AG04450 (cell line): Measurements from ENCODE around the gene INPP5D. TPM values are rescaled to one million over a fixed set of nuclear protein-coding genes. Genes with fewer than 3 reads are reported as not detected.

Experiments
- CTCF ChIA-PET: fragments of 300-600, 350-600 bp; formaldehyde crosslinking; extraction: SDS; loops from one replicate; lab custom pipeline; 2022; ENCODE audit warnings: antibody characterized with exemption, inconsistent platforms; lab: Charles Lee
- POLR2A ChIA-PET: fragments of 350-600 bp; formaldehyde crosslinking; extraction: SDS; loops from one replicate; lab custom pipeline; 2021; ENCODE audit warnings: antibody characterized with exemption, inconsistent platforms; lab: Yijun Ruan, JAX
- DNase-seq: peaks from one replicate; pipeline ENCODE4 v3.0.0-alpha.2; 2011; ENCODE audit warnings: low read depth, low spot score
- H3K27ac ChIP-seq: one replicate; pipeline ENCODE4 v1.5.1; 2012; ENCODE audit warnings: low read depth, low read length, control low read depth
- H3K27me3 ChIP-seq: one replicate; pipeline ENCODE4 v1.6.0; 2012; ENCODE audit warnings: low read length; ENCODE audit not compliant: control insufficient read depth, insufficient read depth
- H3K4me3 ChIP-seq: 2 replicates; pipeline ENCODE4 v1.5.1; 2011; ENCODE audit warnings: mild to moderate bottlenecking, low read depth, low read length, control low read depth
- H3K9me3 ChIP-seq: 2 replicates; pipeline ENCODE4 v1.5.1; 2012; ENCODE audit warnings: low read length; ENCODE audit not compliant: control insufficient read depth, insufficient read depth
- CTCF ChIP-seq: IDR thresholded peaks from 2 replicates; pipeline ENCODE4 v1.5.1; 2011; ENCODE audit warnings: low read depth, low read length, control low read depth, inconsistent platforms
- polyA plus RNA-seq: library from polyadenylated mRNA; depleted of rRNA; stranded (reverse); fragments of >200 nt; gene quantifications from 2 replicates; pipeline ENCODE4 v1.2.3, GENCODE V29; 2011

INPP5D gene
- polyA plus RNA-seq, 1 experiment = 0.43 TPM

GRCh38 chr2:233090879-233091278 is 30.7 kb downstream of the INPP5D start:
- Histone ChIP-seq H3K4me3 (no peak overlapping the region), H3K27ac (no peak overlapping the region), H3K9me3 (no peaks in the 10 kb centered on the region; the same call in 1 of the 2 replicates), H3K27me3 (peaks cover 4% of the 10 kb centered on the region)
- no peak for DNase-seq
- ChIA-PET POLR2A (no interaction called here), CTCF (no interaction called here)
- TF ChIP-seq CTCF = no peak

- TF ChIP-seq CTCF = no peak
- H3K4me3 ChIP-seq = no peak overlapping the region
- no peak for DNase-seq
- POLR2A ChIA-PET = no interaction called here
- CTCF ChIA-PET = no interaction called here
- H3K9me3 ChIP-seq = no peaks in the 10 kb centered on the region; the same call in 1 of the 2 replicates
- H3K27ac ChIP-seq = no peak overlapping the region
- H3K27me3 ChIP-seq = peaks cover 4% of the 10 kb centered on the region
Measured at GRCh38 chr2:233091595-233092375, 31.6 kb downstream of the INPP5D start.

GRCh38 chr2:233092432-233093165 is 32.5 kb downstream of the INPP5D start:
- no peak for DNase-seq

GRCh38 chr2:233093166-233093448 is 33.0 kb downstream of the INPP5D start:
- no peak for TF ChIP-seq CTCF
- CTCF ChIA-PET = no interaction called here
- H3K27me3 ChIP-seq = peaks cover 4% of the 10 kb centered on the region
- no peaks in the 10 kb centered on the region; the same call in 1 of the 2 replicates for H3K9me3 ChIP-seq
- H3K27ac ChIP-seq = no peak overlapping the region
- POLR2A ChIA-PET = no interaction called here
- H3K4me3 ChIP-seq = no peak overlapping the region
- DNase-seq = no peak

More at GRCh38 chr2:233092432-233093165, 32.5 kb downstream of the INPP5D start:
- Histone ChIP-seq H3K27ac (no peak overlapping the region), H3K9me3 (no peaks in the 10 kb centered on the region; the same call in 1 of the 2 replicates), H3K27me3 (peaks cover 4% of the 10 kb centered on the region), H3K4me3 (no peak overlapping the region)
- ChIA-PET CTCF (no interaction called here), POLR2A (no interaction called here)
- TF ChIP-seq CTCF = no peak

- ChIA-PET CTCF (no interaction called here), POLR2A (no interaction called here)
- Histone ChIP-seq H3K27me3 (peaks cover 4% of the 10 kb centered on the region), H3K4me3 (no peak overlapping the region), H3K27ac (no peak overlapping the region), H3K9me3 (no peaks in the 10 kb centered on the region)
- DNase-seq = no peak
- TF ChIP-seq CTCF = no peak
Measured at GRCh38 chr2:233093721-233094120, 33.6 kb downstream of the INPP5D start.
